Measurements from ENCODE around the gene MRPL49. TPM values are rescaled to one million over a fixed set of nuclear protein-coding genes. Genes with fewer than 3 reads are reported as not detected.

MRPL49 gene
- total and polyA plus RNA-seq, 9 of the 15 experiments (the other 6 are each of a cell fraction or from before 2014, with no cell fraction given) = 74.3 to 132 (median 91.2) TPM

- WGBS (ENCODE audit: insufficient coverage, low coverage, missing lambda C conversion rate) = 63% methylated on average over 2 of the region's 3 CpGs
- peaks cover 66% of the 10 kb centered on the region for H3K36me3 ChIP-seq (ENCODE audit: control insufficient read depth, insufficient read depth, low read length)
- H3K4me2 ChIP-seq (ENCODE audit: insufficient read depth, low read length) = no peak overlapping the region
- no peak overlapping the region; the same call in 2 of the 3 replicates for H3K27ac ChIP-seq (ENCODE audit: extremely low read depth, low read depth, low read length)
- peaks cover 41% of the 10 kb centered on the region for H3K79me2 ChIP-seq (ENCODE audit: control insufficient read depth, insufficient read depth, low read length)
- no peak overlapping the region for H2AFZ ChIP-seq (ENCODE audit: low read depth, low read length)
- ChIA-PET CTCF (ENCODE audit: low intra/inter-chr PET ratio) (no interaction called here), POLR2A (interaction anchor here (1.1 to 8.4 kb wide), 5 partner anchors 11 to 285 kb away, joined by 4 to 182 read pairs (median 4); partner anchors contain the start of genes FAU, MRPL49, SPDYC and ZNHIT2)
- FAIRE-seq (no peak), ATAC-seq (no peak), DNase-seq (ENCODE audit: extremely low read depth in 1 of 4, low spot score in 3 of 4) (no peak)
- H3K9ac ChIP-seq (ENCODE audit: insufficient read depth in 1 of 2, low read depth in 2 of 2, low read length in 2 of 2) = 0 out of 4 replicates have a peak overlapping the region, but pooled peaks of 1 of the 2 experiments have one; percentile 21
- H3K9me3 ChIP-seq (replicated peaks; ENCODE audit: control insufficient read depth, insufficient read depth, low read depth, low read length) = no peaks in the 10 kb centered on the region
- peaks cover 19 to 44% of the 10 kb centered on the region in 2 experiments; a peak in 4 of 5 replicates for H3K4me1 ChIP-seq (replicated peaks in 1 of 2; ENCODE audit: control insufficient read depth in 2 of 2, insufficient read depth in 2 of 2, low read length in 2 of 2)
- H4K20me1 ChIP-seq (replicated peaks; ENCODE audit: control insufficient read depth, insufficient read depth, low read length) = peaks cover 9% of the 10 kb centered on the region; the same call in 1 of the 2 replicates
- intact Hi-C loops (cut with micrococcal nuclease) = no loop called here
- no peaks in the 10 kb centered on the region; a peak in 1 of 5 replicates for H3K27me3 ChIP-seq (ENCODE audit: control insufficient read depth in 2 of 2, insufficient read depth in 2 of 2, low read length in 2 of 2)
- H3K9me1 ChIP-seq (ENCODE audit: control insufficient read depth, insufficient read depth, low read length) = peaks cover 4% of the 10 kb centered on the region
- H3K4me3 ChIP-seq = no peak overlapping the region
- TF ChIP-seq FOXP4 (CRISPR knock-in tag; IDR thresholded peaks at IDR 0.05; ENCODE audit: borderline replicate concordance) = no peak
- TF ChIP-seq CBX1 (IDR thresholded peaks at IDR 0.05; ENCODE audit: low read depth) = no peak
- no peak for TF ChIP-seq ZNF584 (CRISPR knock-in tag; IDR thresholded peaks at IDR 0.05; ENCODE audit: low read depth)
- no peak for TF ChIP-seq ELK3 (CRISPR knock-in tag; IDR thresholded peaks at IDR 0.05)
- TF ChIP-seq YY1 (IDR thresholded peaks at IDR 0.05; ENCODE audit: borderline replicate concordance in 1 of 3, control insufficient read depth in 1 of 3, extremely low read depth in 1 of 3, insufficient read depth in 3 of 3, insufficient read length in 1 of 3, insufficient replicate concordance in 2 of 3, low read depth in 1 of 3, low read length in 2 of 3) = no peak
- no peak for TF ChIP-seq HNRNPUL1 (IDR thresholded peaks at IDR 0.05; ENCODE audit: low read length)
- TF ChIP-seq RFX5 (IDR thresholded peaks at IDR 0.05; ENCODE audit: low read depth, low read length) = no peak
- no peak for TF ChIP-seq ZNF592 (IDR thresholded peaks at IDR 0.05)
- TF ChIP-seq KHSRP (IDR thresholded peaks at IDR 0.05) = no peak
- no peak for TF ChIP-seq CEBPB (tag; IDR thresholded peaks at IDR 0.05)
- TF ChIP-seq ZNF174 (CRISPR knock-in tag; IDR thresholded peaks at IDR 0.05) = no peak
- in situ Hi-C loops (cut with MboI) = no loop called here
- no TSS peak for BruUV-seq (replicated peaks)
Observed at GRCh38 chr11:65131417-65131776, 9.3 kb downstream of the MRPL49 start.
